ENCODE results near the gene SLC16A12.

Gene SLC16A12

GRCh38 chr10:89535171-89536012, at the start of gene SLC16A12:
TSS of gene SLC16A12 (minus strand) at chr10:89535594. CDS start at chr10:89462578, 73,016 bp downstream.
- no peak for DNase-seq

GRCh38 chr10:89582022-89582421, 46.6 kb upstream of the SLC16A12 start:
- DNase-seq: no peak

GRCh38 chr10:89580243-89580642, 44.8 kb upstream of the SLC16A12 start:
- DNase-seq: no peak

GRCh38 chr10:89576696-89577095, 41.3 kb upstream of the SLC16A12 start:
- DNase-seq: no peak

- DNase-seq: no peak
Observed at GRCh38 chr10:89576022-89576421, 40.6 kb upstream of the SLC16A12 start.

GRCh38 chr10:89575031-89575430, 39.6 kb upstream of the SLC16A12 start:
- no peak for DNase-seq

- no peak for DNase-seq
Observed at GRCh38 chr10:89574368-89574767, 39.0 kb upstream of the SLC16A12 start.

GRCh38 chr10:89567576-89568245, 32.3 kb upstream of the SLC16A12 start:
- no peak for DNase-seq

GRCh38 chr10:89566992-89567391, 31.6 kb upstream of the SLC16A12 start:
- no peak for DNase-seq

GRCh38 chr10:89566095-89566950, 30.9 kb upstream of the SLC16A12 start:
- DNase-seq: no peak

- DNase-seq: no peak
Observed at GRCh38 chr10:89565180-89565579, 29.8 kb upstream of the SLC16A12 start.

- DNase-seq: no peak
Observed at GRCh38 chr10:89563861-89564478, 28.6 kb upstream of the SLC16A12 start.

- no peak for DNase-seq
Observed at GRCh38 chr10:89563311-89563710, 27.9 kb upstream of the SLC16A12 start.

- no peak for DNase-seq
Observed at GRCh38 chr10:89556600-89556999, 21.2 kb upstream of the SLC16A12 start.

- DNase-seq: no peak
Observed at GRCh38 chr10:89555688-89556445, 20.5 kb upstream of the SLC16A12 start.

- DNase-seq: no peak
Observed at GRCh38 chr10:89554433-89554832, 19.0 kb upstream of the SLC16A12 start.

GRCh38 chr10:89553064-89553734, 17.8 kb upstream of the SLC16A12 start:
- DNase-seq: no peak

GRCh38 chr10:89552213-89552612, 16.8 kb upstream of the SLC16A12 start:
- no peak for DNase-seq

GRCh38 chr10:89550509-89550908, 15.1 kb upstream of the SLC16A12 start:
- no peak for DNase-seq

- DNase-seq: no peak
Observed at GRCh38 chr10:89549510-89549909, 14.1 kb upstream of the SLC16A12 start.

- no peak for DNase-seq
Observed at GRCh38 chr10:89548673-89549072, 13.3 kb upstream of the SLC16A12 start.

Data from NCI-H1417 treated with DMSO at 0.1 percent for 48 hours (cell line).